ENCODE data around the gene CETN1.

The CETN1 gene

DNA sequence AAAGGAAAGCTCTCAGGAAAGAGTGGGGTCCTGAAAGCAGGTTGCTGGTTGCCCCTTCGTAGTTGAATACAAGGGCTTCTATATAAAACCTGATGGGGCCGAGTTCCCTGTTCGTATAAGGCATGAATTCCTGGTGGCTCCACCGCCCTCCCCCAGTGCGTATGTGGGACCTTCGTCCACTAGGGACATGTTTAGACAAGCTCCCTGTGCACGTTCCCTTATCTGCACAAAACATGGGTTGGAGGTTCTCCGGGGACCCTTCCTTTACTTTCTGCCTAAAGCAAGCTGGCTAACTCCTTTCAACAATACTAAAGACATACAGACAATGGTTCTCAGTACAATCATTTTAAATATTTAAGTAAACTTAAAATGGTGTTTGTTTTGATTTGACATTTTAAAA is 24.6 kb downstream of the CETN1 start:
- no peak overlapping the region for H2AFZ ChIP-seq (ENCODE audit: low read depth, low read length, severe bottlenecking)
- no peaks in the 10 kb centered on the region for H3K36me3 ChIP-seq (ENCODE audit: low read length)
- TF ChIP-seq EZH2phosphoT487 (conservative IDR thresholded peaks at IDR 0.05; ENCODE audit: low read length) = no peak
- TF ChIP-seq, protein P1, sequence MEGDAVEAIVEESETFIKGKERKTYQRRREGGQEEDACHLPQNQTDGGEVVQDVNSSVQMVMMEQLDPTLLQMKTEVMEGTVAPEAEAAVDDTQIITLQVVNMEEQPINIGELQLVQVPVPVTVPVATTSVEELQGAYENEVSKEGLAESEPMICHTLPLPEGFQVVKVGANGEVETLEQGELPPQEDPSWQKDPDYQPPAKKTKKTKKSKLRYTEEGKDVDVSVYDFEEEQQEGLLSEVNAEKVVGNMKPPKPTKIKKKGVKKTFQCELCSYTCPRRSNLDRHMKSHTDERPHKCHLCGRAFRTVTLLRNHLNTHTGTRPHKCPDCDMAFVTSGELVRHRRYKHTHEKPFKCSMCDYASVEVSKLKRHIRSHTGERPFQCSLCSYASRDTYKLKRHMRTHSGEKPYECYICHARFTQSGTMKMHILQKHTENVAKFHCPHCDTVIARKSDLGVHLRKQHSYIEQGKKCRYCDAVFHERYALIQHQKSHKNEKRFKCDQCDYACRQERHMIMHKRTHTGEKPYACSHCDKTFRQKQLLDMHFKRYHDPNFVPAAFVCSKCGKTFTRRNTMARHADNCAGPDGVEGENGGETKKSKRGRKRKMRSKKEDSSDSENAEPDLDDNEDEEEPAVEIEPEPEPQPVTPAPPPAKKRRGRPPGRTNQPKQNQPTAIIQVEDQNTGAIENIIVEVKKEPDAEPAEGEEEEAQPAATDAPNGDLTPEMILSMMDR (IDR thresholded peaks at IDR 0.05; ENCODE audit: insufficient read depth, low read length, poor library complexity, severe bottlenecking) = no peak
- H3K4me3 ChIP-seq (ENCODE audit: insufficient read depth, low read length, poor library complexity, severe bottlenecking) = no peak overlapping the region
- H3F3A ChIP-seq (ENCODE audit: insufficient read depth) = no peaks in the 10 kb centered on the region
- no peak overlapping the region for H3K27ac ChIP-seq (ENCODE audit: low read depth, low read length)
- no peak overlapping the region for H3K4me2 ChIP-seq (ENCODE audit: low read depth, low read length, poor library complexity, severe bottlenecking)
- no peaks in the 10 kb centered on the region for H3K9me2 ChIP-seq (replicated peaks; ENCODE audit: insufficient read depth, low read length)
- no peaks in the 10 kb centered on the region for H3K9me3 ChIP-seq (ENCODE audit: insufficient read depth, low read length)
- no peaks in the 10 kb centered on the region for H4K20me1 ChIP-seq (ENCODE audit: low read depth, low read length)
- H3K79me2 ChIP-seq (ENCODE audit: insufficient read depth, low read length) = no peaks in the 10 kb centered on the region
- H3K27me3 ChIP-seq (ENCODE audit: low read length) = no peaks in the 10 kb centered on the region
- no peak overlapping the region for H3K9ac ChIP-seq (ENCODE audit: low read length)

DNA sequence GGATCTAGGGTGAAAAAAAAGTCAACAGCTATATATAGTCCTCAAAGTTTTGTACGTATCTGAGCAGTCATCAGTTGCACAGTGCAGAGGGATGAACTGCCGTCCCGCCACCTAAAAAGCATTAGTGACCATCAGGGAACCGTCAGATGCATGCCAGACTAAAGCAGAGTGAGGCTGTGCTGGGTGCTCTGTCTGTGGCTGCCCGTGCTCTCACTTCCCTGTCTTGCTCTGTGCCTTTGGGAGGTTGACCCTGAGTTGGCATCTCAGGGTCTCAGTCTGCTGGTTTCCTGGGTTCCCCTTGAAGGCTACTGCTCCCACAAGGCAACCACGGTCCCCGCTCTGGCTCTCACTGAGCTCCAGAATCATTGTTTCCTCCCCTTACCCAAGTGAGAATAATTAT is 27.8 kb downstream of the CETN1 start:
- no peak overlapping the region for H3K4me2 ChIP-seq (ENCODE audit: low read depth, low read length, poor library complexity, severe bottlenecking)

DNA sequence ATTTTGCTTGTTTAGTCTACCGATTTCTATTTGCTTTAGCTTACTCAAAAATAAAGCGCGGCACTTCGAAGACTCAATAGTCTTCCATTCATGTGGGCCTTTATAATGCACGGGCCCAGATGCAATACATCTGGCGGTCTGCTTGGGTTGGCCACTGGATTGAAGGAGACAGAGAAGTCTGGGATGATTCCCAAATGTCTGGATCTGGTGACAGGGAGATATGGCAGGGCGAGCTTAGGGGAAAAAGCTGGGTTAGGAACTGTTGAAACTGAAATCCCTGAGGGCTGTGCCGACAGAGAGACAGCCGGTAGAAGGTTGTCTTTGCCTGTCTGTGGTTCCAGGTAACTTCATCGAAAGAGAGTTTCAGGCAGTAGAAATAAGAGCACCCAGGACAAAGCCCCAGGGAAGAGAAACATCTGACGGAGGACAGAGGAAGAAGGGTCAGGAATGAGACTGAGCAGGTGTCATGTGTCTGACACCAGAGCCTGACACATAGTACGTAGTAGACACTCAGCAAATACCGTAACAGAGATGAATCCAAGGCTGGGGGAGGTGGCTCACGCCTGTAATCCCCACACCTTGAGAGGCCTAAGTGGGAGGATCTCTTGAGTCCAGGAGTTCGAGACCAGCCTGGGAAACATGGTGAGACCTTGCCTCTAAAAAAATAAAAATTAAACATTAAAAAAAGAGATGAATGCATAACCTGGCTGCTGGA is 30.2 kb downstream of the CETN1 start:
- no peak overlapping the region for H3K9ac ChIP-seq (ENCODE audit: low read length)
- no peak overlapping the region for H2AFZ ChIP-seq (ENCODE audit: low read depth, low read length, severe bottlenecking)
- H4K20me1 ChIP-seq (ENCODE audit: low read depth, low read length) = no peaks in the 10 kb centered on the region
- no peak overlapping the region for H3K4me2 ChIP-seq (ENCODE audit: low read depth, low read length, poor library complexity, severe bottlenecking)
- no peaks in the 10 kb centered on the region for H3K9me2 ChIP-seq (replicated peaks; ENCODE audit: insufficient read depth, low read length)
- H3K27ac ChIP-seq (ENCODE audit: low read depth, low read length) = no peak overlapping the region
- H3K79me2 ChIP-seq (ENCODE audit: insufficient read depth, low read length) = no peaks in the 10 kb centered on the region
- no peak overlapping the region for H3K4me3 ChIP-seq (ENCODE audit: insufficient read depth, low read length, poor library complexity, severe bottlenecking)
- no peaks in the 10 kb centered on the region for H3K36me3 ChIP-seq (ENCODE audit: low read length)
- H3F3A ChIP-seq (ENCODE audit: insufficient read depth) = no peaks in the 10 kb centered on the region
- H3K9me3 ChIP-seq (ENCODE audit: insufficient read depth, low read length) = no peaks in the 10 kb centered on the region
- H3K27me3 ChIP-seq (ENCODE audit: low read length) = no peaks in the 10 kb centered on the region
- TF ChIP-seq EZH2phosphoT487 (conservative IDR thresholded peaks at IDR 0.05; ENCODE audit: low read length) = no peak
- TF ChIP-seq, protein P1 (IDR thresholded peaks at IDR 0.05; ENCODE audit: insufficient read depth, low read length, poor library complexity, severe bottlenecking) = no peak

More for the DNA sequence above, 27.8 kb downstream of the CETN1 start:
- Histone ChIP-seq H2AFZ (ENCODE audit: low read depth, low read length, severe bottlenecking) (no peak overlapping the region), H4K20me1 (ENCODE audit: low read depth, low read length) (no peaks in the 10 kb centered on the region), H3F3A (ENCODE audit: insufficient read depth) (no peaks in the 10 kb centered on the region), H3K79me2 (ENCODE audit: insufficient read depth, low read length) (no peaks in the 10 kb centered on the region), H3K4me3 (ENCODE audit: insufficient read depth, low read length, poor library complexity, severe bottlenecking) (no peak overlapping the region), H3K9me3 (ENCODE audit: insufficient read depth, low read length) (no peaks in the 10 kb centered on the region), H3K27me3 (ENCODE audit: low read length) (no peaks in the 10 kb centered on the region), H3K36me3 (ENCODE audit: low read length) (no peaks in the 10 kb centered on the region), H3K9me2 (replicated peaks; ENCODE audit: insufficient read depth, low read length) (no peaks in the 10 kb centered on the region), H3K27ac (ENCODE audit: low read depth, low read length) (no peak overlapping the region), H3K9ac (ENCODE audit: low read length) (no peak overlapping the region)
- TF ChIP-seq, protein P1 (IDR thresholded peaks at IDR 0.05; ENCODE audit: insufficient read depth, low read length, poor library complexity, severe bottlenecking) = no peak
- no peak for TF ChIP-seq EZH2phosphoT487 (conservative IDR thresholded peaks at IDR 0.05; ENCODE audit: low read length)
